GM12874 (cell line): ENCODE results near the gene C17orf107.

Experiments
- TF ChIP-seq, protein P1 (sequence below): IDR thresholded peaks from 2 replicates; pipeline ENCODE4 v1.5.1; 2011; ENCODE audit warnings: low read depth, mild to moderate bottlenecking, control low read depth, low read length, moderate library complexity; ENCODE audit not compliant: insufficient read depth

The C17orf107 gene

GRCh38 chr17:4898927-4899326 lies 409 bp upstream of the C17orf107 start:
- TF ChIP-seq, protein P1, sequence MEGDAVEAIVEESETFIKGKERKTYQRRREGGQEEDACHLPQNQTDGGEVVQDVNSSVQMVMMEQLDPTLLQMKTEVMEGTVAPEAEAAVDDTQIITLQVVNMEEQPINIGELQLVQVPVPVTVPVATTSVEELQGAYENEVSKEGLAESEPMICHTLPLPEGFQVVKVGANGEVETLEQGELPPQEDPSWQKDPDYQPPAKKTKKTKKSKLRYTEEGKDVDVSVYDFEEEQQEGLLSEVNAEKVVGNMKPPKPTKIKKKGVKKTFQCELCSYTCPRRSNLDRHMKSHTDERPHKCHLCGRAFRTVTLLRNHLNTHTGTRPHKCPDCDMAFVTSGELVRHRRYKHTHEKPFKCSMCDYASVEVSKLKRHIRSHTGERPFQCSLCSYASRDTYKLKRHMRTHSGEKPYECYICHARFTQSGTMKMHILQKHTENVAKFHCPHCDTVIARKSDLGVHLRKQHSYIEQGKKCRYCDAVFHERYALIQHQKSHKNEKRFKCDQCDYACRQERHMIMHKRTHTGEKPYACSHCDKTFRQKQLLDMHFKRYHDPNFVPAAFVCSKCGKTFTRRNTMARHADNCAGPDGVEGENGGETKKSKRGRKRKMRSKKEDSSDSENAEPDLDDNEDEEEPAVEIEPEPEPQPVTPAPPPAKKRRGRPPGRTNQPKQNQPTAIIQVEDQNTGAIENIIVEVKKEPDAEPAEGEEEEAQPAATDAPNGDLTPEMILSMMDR: no peak

GRCh38 chr17:4900231-4901107 lies 1.1 kb downstream of the C17orf107 start:
- TF ChIP-seq, protein P1: no peak

DNA sequence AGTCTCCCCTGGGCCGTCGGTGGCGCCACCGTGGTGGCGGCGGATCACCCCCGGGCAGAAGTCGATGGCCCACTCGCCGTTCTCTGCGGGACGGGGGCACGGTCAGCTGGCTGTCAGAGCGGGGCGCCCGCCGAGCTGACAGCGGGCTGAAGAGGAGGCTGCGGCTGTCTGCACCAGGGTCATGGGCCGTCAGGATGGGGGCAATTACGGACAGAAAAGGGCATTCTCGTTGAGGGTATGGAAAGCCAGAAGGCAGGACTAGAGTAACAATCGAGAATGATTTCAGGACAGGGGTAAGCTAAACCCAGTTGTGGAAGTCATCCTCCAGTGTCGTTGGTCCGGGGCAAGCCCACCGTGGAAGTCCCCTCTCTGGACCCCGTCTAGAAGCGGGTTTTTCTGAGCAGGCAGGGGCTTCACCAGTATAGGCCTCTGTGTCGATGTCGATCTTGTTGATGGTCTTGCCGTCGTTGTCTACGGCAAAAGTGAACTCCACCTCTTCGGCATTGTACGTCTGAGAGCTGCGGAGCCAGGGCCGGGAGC lies 1.8 kb downstream of the C17orf107 start:
- TF ChIP-seq, protein P1: no peak

DNA sequence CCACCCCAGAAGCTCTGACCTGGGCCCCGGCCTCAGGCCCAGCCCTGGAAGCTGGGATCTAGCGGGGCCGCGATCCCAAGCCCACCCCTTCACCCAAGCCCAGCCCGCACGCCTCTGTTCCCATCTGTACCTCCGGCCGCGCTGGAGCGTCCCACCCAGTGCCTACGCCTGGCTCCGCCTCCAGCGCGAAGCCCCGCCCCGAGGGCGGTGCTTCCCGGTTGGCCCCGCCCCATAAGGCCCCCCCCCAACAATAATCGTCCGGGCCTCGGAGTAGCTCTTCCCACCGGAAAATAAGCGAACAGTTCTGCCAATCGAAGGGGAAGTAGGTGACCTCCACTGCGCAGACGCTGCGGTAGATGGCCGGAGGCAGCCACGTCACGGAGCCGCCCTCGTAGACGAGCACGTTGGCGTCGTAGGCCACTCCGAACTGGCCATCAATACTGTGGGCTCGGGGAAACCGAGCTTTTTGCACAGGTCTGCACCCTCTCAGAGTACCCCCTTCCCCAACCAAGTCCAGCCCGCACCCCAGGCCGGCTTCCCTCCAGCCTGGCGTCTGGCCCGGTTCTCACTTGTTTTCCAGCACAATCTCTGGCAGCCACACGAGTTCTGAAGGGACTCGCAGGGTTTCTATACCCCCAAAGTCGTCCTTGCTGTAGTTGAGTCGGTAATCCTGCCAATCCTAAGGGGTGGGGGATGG lies 2.5 kb downstream of the C17orf107 start:
- TF ChIP-seq, protein P1: no peak

DNA sequence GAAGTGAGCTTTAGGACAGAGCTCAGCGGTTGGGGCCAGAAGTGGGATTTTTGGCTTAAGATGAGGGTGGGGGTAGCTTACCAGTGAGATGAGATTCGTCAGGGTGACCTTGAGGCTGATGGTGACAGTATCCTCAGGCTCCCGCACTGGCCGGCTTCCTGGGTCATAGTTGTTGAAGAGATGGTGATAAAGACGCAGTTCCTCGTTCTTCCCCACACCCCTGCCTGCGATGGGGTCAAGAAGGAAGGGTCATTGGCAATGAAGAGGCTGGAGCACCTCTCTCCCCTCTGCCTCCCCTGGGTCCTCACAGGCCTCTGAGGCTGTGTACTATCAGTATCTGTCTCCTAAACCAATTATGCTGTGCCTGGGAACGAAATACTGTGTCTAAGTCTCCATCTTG lies 3.2 kb downstream of the C17orf107 start:
- TF ChIP-seq, protein P1: no peak

- TF ChIP-seq, protein P1: peak; percentile 80
Observed at GRCh38 chr17:4903051-4903818, 3.9 kb downstream of the C17orf107 start, which contains the start of gene CHRNE. TSS of gene CHRNE (minus strand) at chr17:4903098. CDS start at chr17:4903063, 35 bp downstream.
